DOHH2 (cell line): ENCODE measurements around the gene MGAT4D.
"Not testable (repeated sequence)": the region's sequence is repeated elsewhere in the genome, so short reads cannot be mapped to it uniquely, and the experiment has no call there.

Source experiments
- CTCF ChIP-seq: fragments of 200-600 bp; sonication (generic); IDR thresholded peaks from one replicate; pipeline ENCODE4 v1.5.1; 2014; ENCODE audit warnings: antibody characterized with exemption, mild to moderate bottlenecking, low read depth, low read length; ENCODE audit not compliant: poor library complexity, severe bottlenecking
- EZH2phosphoT487 ChIP-seq: fragments of 200-600 bp; sonication (generic); IDR thresholded peaks from 2 replicates; pipeline ENCODE4 v1.6.1; 2017; ENCODE audit warnings: borderline replicate concordance, mild to moderate bottlenecking, antibody characterized with exemption, low read length, moderate library complexity, mixed read lengths

GRCh38 chr4:140413130-140413969 is 84.7 kb downstream of the MGAT4D start:
- TF ChIP-seq EZH2phosphoT487, CTCF: not testable (repeated sequence)
